Thyroid gland (tissue), 4 donors: Measurements from ENCODE around the gene AP1B1.
"Not testable (repeated sequence)": the region's sequence is repeated elsewhere in the genome, so short reads cannot be mapped to it uniquely, and the experiment has no call there.

Experiments
- CTCF ChIP-seq, 6 experiments: fragments of 200-600 bp in 3 of 6; fragments of 450-650 bp in 3 of 6; sonication (generic) in 3 of 6; IDR thresholded peaks; one replicate each; pipeline ENCODE4 v1.5.1; 2016 to 2019; ENCODE audit warnings: antibody characterized with exemption in 6 of 6, mild to moderate bottlenecking in 2 of 6, inconsistent platforms in 1 of 6, moderate library complexity in 1 of 6
- POLR2A ChIP-seq, 2 donors: fragments of 450-650 bp; IDR thresholded peaks; one replicate each; pipeline ENCODE4 v1.6.1; 2017; ENCODE audit warnings: antibody characterized with exemption in 2 of 2, mild to moderate bottlenecking in 2 of 2, moderate library complexity in 1 of 2

GRCh38 chr22:29401538-29401937 lies 13.2 kb upstream of the AP1B1 start:
- TF ChIP-seq POLR2A, CTCF (IDR thresholded peaks at IDR 0.05): not testable (repeated sequence)
